ENCODE data around the gene ITGB3.

ITGB3 gene

DNA sequence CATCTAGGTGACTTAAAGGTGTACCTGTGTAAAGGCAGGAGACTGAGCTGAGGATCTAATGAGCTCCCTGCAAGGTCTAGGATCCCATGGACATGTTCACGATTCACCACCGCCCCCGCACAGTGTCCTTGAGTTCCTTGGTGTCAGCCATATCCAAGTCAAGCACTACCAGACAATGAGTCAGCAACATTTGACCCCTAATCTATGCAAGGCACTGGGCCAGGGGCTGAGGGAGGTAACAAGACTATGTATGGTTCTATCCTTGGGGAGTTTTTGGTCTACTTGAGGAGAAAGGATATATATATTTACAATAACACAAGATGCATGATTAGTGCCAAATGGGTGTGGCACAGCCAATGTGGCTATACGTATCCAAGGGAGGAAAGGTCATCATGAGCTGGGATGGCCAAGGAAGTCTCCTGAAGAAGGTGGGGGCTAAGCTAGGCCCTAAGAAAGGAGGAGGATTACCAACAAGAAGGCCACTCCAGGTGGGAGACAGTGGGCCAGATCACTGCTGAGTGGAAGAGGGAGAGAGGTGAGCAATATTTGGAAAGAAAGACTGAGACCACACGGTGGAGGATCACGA lies 35.0 kb downstream of the ITGB3 start:
- no peak overlapping the region for H3K4me3 ChIP-seq (ENCODE audit: low read depth, low read length)
- TF ChIP-seq, protein P1, sequence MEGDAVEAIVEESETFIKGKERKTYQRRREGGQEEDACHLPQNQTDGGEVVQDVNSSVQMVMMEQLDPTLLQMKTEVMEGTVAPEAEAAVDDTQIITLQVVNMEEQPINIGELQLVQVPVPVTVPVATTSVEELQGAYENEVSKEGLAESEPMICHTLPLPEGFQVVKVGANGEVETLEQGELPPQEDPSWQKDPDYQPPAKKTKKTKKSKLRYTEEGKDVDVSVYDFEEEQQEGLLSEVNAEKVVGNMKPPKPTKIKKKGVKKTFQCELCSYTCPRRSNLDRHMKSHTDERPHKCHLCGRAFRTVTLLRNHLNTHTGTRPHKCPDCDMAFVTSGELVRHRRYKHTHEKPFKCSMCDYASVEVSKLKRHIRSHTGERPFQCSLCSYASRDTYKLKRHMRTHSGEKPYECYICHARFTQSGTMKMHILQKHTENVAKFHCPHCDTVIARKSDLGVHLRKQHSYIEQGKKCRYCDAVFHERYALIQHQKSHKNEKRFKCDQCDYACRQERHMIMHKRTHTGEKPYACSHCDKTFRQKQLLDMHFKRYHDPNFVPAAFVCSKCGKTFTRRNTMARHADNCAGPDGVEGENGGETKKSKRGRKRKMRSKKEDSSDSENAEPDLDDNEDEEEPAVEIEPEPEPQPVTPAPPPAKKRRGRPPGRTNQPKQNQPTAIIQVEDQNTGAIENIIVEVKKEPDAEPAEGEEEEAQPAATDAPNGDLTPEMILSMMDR (IDR thresholded peaks at IDR 0.05; ENCODE audit: low read depth, low read length, missing control alignments), result no peak
- no peak for DNase-seq (ENCODE audit: low read depth)

DNA sequence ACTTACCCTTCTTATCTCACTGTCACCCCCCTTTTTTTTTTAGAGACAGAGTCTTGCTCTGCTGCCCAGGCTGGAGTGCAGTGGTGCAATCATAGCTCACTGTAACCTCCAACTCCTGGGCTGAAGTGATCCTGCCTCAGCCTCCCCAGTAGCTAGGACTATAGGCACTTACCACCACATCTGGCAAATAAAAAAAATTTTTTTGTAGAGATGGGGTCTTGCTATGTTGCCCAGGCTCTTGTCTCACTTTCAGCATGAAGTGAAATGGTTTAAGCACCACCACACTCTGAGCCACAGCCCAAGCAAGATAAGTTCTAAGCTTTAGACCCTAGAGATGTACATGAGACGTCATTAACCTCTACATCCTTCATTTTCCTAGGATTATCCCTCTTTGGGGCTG lies 35.7 kb downstream of the ITGB3 start:
- DNase-seq (ENCODE audit: low read depth), result no peak
- H3K4me3 ChIP-seq (ENCODE audit: low read depth, low read length), result no peak overlapping the region
- TF ChIP-seq, protein P1 (IDR thresholded peaks at IDR 0.05; ENCODE audit: low read depth, low read length, missing control alignments), result no peak

DNA sequence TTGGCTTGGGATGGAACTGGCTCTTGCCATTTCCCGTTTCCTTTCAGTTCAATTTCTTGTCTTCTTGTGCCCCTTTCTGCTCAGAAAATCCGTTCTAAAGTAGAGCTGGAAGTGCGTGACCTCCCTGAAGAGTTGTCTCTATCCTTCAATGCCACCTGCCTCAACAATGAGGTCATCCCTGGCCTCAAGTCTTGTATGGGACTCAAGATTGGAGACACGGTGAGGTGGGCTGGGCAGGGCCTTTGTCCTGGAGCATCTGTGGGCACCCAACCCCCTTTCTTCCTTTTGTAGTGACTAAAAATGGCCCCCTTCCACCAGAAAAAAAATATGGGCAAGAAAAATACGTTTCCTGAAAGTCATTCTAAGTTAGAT lies 37.2 kb downstream of the ITGB3 start:
- no peak for DNase-seq (ENCODE audit: low read depth)
- TF ChIP-seq, protein P1 (IDR thresholded peaks at IDR 0.05; ENCODE audit: low read depth, low read length, missing control alignments), result no peak
- H3K4me3 ChIP-seq (ENCODE audit: low read depth, low read length), result no peak overlapping the region

DNA sequence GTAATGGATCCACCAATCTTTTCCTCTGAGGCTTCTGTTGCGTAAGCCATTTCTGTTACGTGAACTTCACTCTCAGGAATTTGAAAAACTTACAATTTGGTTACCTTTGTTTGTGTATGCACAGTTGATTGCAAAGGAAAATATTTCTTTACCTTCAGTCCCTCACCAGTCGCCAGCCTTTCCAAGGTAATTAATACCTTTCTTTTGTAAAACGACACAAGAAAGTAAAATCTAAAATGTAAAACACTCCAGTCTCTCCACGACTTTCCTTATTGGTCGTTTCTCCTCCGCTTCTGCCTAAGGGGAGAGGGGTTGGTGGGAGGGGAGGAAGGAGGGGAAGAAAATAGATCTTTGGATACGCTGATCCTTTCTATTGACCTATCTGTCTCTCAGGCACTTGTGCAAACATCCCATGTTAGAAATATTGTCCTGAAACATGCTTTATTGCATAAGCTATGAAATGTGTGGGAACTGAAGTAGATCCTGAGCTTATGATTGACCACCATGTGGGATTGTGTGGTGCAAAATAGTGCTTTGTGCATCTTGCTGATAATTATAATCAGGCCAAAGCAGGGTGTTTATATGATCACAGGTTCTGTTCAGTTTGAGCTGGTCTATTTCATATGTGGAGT lies 37.7 kb downstream of the ITGB3 start:
- TF ChIP-seq, protein P1 (IDR thresholded peaks at IDR 0.05; ENCODE audit: low read depth, low read length, missing control alignments), result no peak
- H3K4me3 ChIP-seq (ENCODE audit: low read depth, low read length), result no peak overlapping the region
- DNase-seq (ENCODE audit: low read depth), result no peak

DNA sequence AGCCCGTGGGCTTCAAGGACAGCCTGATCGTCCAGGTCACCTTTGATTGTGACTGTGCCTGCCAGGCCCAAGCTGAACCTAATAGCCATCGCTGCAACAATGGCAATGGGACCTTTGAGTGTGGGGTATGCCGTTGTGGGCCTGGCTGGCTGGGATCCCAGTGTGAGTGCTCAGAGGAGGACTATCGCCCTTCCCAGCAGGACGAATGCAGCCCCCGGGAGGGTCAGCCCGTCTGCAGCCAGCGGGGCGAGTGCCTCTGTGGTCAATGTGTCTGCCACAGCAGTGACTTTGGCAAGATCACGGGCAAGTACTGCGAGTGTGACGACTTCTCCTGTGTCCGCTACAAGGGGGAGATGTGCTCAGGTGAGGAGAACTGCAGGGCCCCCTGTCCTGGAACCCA lies 38.6 kb downstream of the ITGB3 start:
- no peak for DNase-seq (ENCODE audit: low read depth)
- TF ChIP-seq, protein P1 (IDR thresholded peaks at IDR 0.05; ENCODE audit: low read depth, low read length, missing control alignments), result no peak

DNA sequence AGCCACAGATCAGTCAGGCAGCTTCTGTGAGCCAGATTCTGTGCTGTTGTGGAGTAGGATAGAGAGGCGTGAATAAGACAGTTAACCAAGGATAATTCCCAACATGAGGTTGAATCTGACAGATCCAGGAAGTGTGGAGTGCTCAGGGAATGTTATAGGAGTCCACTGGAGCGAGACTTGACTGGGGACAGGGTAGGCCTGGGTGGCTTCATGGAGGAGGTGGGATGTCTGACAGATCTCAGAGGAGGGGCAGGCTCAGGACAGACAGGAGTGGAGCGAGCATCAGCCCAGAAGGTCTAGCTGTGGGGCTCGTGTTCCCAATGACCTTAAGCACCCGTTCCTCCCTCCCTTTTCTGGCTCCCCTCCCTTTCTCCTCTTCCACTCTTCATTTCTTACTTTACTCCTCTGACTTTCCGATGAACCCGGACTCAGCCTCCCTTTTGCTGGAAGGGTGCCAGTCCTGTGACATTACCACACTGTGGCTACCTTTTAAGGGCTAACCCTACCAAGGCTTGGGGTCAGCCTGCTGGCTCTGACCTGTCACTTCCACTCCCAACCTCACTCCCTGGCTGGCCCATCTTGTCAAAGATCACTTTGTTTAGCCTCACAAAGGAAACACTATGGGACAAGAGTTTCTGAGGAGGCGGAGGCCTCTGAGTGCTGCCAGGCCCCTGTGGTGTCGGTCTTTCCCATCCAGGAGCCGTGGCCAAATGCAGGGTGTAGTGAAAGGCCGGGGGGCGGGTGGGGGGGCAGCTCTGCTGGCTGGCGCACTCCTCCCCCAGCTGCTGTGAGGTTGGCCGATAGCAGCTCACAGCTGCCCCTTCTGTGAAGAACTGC lies 41.6 kb downstream of the ITGB3 start:
- DNase-seq (ENCODE audit: low read depth), result no peak
- TF ChIP-seq, protein P1 (IDR thresholded peaks at IDR 0.05; ENCODE audit: low read depth, low read length, missing control alignments), result no peak

More for the DNA sequence above, 38.6 kb downstream of the ITGB3 start:
- no peak overlapping the region for H3K4me3 ChIP-seq (ENCODE audit: low read depth, low read length)

More for the DNA sequence above, 41.6 kb downstream of the ITGB3 start:
- H3K4me3 ChIP-seq (ENCODE audit: low read depth, low read length), result no peak overlapping the region

All from GM12864 (cell line).